Sciatic nerve (tissue), 2 donors: ENCODE measurements around the gene MRFAP1. TPM values are rescaled to one million over a fixed set of nuclear protein-coding genes. Genes with fewer than 3 reads are reported as not detected.

Source experiments
- ATAC-seq: fragments of 200-7000 bp; cut with Tn5 transposase; one replicate; pipeline ENCODE4 v1.9.1; 2020; ENCODE audit warnings: mild to moderate bottlenecking, moderate library complexity
- DNase-seq: peaks from one replicate; pipeline ENCODE4 v3.0.0-alpha.2; 2020; ENCODE audit warnings: low spot score
- intact Hi-C: fragments of 100-400 bp; cut with DNase I; formaldehyde crosslinking; loops from one replicate; pipeline ENCODE4 v1.14.2; 2022
- total RNA-seq: library from RNA; stranded (reverse); fragmentation: NEBNext Ultra II Directional; extraction: Animal tissue kit (Norgen Biotek cat#: 25700); gene quantifications from one replicate; pipeline ENCODE4 v1.2.1, GENCODE V29; 2021
- donor health status: DM: no; HTN: no; CAD: no.
- donor health status: DM: no; HTN: no; CAD: no.

MRFAP1 gene
- total RNA-seq, 1 donor from 2014 or later: 276 TPM

DNA sequence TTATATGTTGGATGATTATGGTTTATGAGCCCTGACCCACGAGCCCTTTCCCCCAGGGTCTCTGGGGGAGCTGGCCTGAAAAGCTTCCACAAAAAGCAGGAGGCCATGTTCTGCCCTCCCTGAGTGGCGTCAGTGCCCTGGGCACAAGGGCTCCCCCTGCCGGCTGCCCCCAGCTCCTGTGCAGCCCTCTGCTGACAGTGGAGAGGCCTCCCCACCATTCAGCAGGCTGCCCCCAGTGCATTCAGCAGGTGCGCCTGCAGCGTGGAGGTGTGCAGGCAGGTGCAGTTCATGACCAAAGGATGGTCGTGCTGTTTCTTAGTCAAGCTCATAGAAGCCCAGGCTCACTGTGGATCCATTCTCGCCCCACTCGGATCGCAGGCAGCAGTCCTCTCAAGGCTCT, 40.7 kb downstream of the MRFAP1 start:
- ATAC-seq: no peak
- intact Hi-C loops: no loop called here

DNA sequence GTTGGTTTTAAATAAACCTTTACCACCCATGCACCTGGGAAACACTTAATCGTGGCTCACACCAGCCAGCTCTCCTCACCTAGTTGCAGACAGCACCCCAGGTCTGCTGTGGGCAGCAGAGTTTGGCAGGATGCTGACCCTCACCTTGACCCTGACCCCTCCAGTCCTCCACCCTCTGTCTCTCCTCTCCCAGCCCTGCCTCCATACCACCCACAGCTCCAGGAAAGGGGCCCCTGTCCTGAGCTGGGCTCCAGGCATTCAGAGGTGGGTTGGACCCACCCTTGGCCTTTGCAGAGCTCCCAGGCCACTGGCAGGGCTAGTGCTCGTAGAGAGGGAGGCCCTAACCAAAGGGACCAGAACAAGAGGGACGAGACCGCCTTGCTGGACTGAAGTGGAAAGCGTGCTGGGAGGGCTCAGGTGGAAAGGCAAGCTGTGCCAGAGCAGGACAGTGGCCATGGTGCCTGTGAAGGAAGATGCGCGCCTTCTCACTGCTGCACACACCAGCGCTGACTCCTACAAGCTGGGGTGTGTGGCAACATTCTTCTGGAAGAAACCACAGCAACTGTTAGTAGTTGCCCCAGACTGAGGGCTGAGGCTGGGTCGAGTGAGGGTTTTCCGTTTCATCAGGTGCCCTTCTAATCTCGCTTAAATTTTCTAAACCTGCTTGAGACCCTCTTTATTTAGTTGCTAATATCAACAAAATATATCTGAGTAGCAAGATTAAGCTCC, 42.5 kb downstream of the MRFAP1 start:
- intact Hi-C loops: no loop called here
- ATAC-seq (no peak), DNase-seq (no peak)

More for the DNA sequence above, 40.7 kb downstream of the MRFAP1 start:
- no peak for DNase-seq

GRCh38 chr4:6684656-6685055, 44.2 kb downstream of the MRFAP1 start:
- ATAC-seq (no peak), DNase-seq (no peak)
- intact Hi-C loops: no loop called here

DNA sequence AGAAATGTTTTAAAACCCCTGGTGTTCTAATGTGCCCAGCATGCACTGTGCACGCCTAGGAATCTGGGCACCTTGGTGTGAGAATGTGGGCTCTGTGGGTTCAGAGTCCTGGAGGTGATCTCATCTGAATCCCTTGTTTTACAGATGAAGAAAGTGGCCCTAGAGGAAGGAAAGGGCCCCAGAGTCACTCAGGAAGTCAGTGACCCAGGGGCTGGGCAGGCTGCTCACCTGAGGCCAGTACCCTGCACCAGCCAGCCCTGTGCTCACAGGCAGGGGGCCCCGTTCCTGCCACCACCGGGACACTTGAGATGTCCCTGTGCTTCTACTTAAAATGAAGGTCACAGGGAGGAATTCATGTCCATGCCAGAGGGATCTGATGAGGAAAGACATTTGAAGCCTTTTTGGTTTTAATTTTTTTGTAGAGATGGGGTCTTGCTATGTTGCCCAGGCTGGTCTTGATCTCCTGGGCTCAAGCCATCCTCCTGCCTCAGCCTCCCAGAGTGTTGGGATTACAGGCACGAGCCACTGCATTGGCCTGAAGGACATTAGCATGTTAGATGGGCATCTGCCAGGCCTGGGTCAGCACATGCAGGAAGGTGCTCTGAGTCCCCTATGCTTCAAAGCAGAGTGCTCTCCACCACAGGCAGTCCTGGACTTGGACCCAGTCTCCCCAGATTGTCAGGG, 45.8 kb downstream of the MRFAP1 start:
- DNase-seq: no peak
- intact Hi-C loops: no loop called here
- ATAC-seq: no peak

- no peak for DNase-seq
- intact Hi-C loops: no loop called here
- ATAC-seq: no peak
Observed at GRCh38 chr4:6687947-6688878, 47.7 kb downstream of the MRFAP1 start.

DNA sequence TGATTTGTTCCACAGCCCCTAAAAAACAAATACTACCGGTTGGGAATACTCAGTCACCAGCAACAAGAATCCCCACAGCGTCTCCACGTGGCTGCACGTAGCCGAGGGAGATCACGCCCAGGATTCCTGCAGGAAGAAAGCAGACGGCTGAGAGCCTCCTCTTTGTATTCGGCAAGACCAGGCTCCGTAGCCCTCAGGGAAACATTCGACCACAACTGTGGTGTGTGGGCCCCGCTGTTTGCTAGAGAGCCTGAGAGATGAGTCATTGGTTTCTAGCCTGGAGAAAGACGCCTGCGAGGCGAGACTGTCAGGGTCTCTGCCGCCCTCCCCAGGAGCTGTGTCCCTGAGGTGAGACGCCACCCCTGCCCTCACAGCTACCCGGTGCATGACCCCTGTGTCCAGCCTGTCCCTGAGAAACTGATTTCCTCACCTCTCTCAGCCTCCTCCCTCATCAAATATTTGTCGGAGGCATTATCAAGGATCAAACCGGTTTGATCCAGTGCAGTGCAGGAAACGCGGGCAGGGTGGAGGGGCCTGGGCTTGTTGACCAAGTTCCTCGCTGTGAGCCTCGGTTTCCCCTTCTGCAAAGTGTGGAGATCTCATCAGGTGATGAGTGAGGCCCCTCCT, 48.5 kb downstream of the MRFAP1 start:
- ATAC-seq: peak; percentile 84
- intact Hi-C loops: no loop called here

GRCh38 chr4:6689506-6689960, 49.0 kb downstream of the MRFAP1 start:
- intact Hi-C loops: no loop called here
- DNase-seq: no peak
- no peak for ATAC-seq

More for the DNA sequence above, 48.5 kb downstream of the MRFAP1 start:
- DNase-seq: peak; percentile 70

Other genes with a start within 250 kb of the MRFAP1 start
- gene PPP2R2C, start 168.1 kb upstream of the MRFAP1 start, total RNA-seq: 0.58 TPM
- 27.2 TPM for gene MAN2B2, start 65.5 kb upstream of the MRFAP1 start, total RNA-seq
- 6.3 TPM for gene S100P, start 53.2 kb downstream of the MRFAP1 start, total RNA-seq
- 46.0 TPM for gene MRFAP1L1, start 69.2 kb downstream of the MRFAP1 start, total RNA-seq
- gene BLOC1S4, start 75.5 kb downstream of the MRFAP1 start, total RNA-seq: 9.7 TPM
- 46.7 TPM for gene KIAA0232, start 142.0 kb downstream of the MRFAP1 start, total RNA-seq